ENCODE data around the gene TPGS1. TPM values are rescaled to one million over a fixed set of nuclear protein-coding genes. Genes with fewer than 3 reads are reported as not detected.

The TPGS1 gene
- total and polyA plus RNA-seq, 2 donors = 14.3 to 20.4 TPM

GRCh38 chr19:461721-462551 is 45.4 kb upstream of the TPGS1 start:
- no peaks in the 10 kb centered on the region for H3K4me1 ChIP-seq (ENCODE audit: control insufficient read depth in 2 of 2, insufficient read depth in 2 of 2, low read length in 2 of 2)
- WGBS = 9% methylated on average over 60 of the region's 60 CpGs
- no peak for DNase-seq (ENCODE audit: low read depth in 6 of 9, low spot score in 9 of 9)
- peaks cover 6 to 18% of the 10 kb centered on the region in 2 donors for H3K9me3 ChIP-seq (ENCODE audit: control insufficient read depth in 2 of 2, insufficient read depth in 1 of 2, low read length in 1 of 2)
- H3K27ac ChIP-seq (ENCODE audit: low read depth in 1 of 2, low read length in 1 of 2) = no peak overlapping the region
- no peaks in the 10 kb centered on the region for H3K36me3 ChIP-seq (ENCODE audit: control insufficient read depth in 2 of 2, insufficient read depth in 2 of 2, low read length in 1 of 2)
- peaks cover 39 to 48% of the 10 kb centered on the region in 2 donors for H3K27me3 ChIP-seq (ENCODE audit: control insufficient read depth in 2 of 2, insufficient read depth in 1 of 2, low read length in 1 of 2)
- no peak overlapping the region for H3K4me3 ChIP-seq (ENCODE audit: low read length in 2 of 2)

GRCh38 chr19:463483-464207 is 43.7 kb upstream of the TPGS1 start:
- Histone ChIP-seq H3K9me3 (ENCODE audit: control insufficient read depth in 2 of 2, insufficient read depth in 1 of 2, low read length in 1 of 2) (peaks cover 3% of the 10 kb centered on the region in 2 donors), H3K4me3 (ENCODE audit: low read length in 2 of 2) (no peak overlapping the region), H3K27ac (ENCODE audit: low read depth in 1 of 2, low read length in 1 of 2) (no peak overlapping the region), H3K27me3 (ENCODE audit: control insufficient read depth in 2 of 2, insufficient read depth in 1 of 2, low read length in 1 of 2) (peaks cover 39 to 47% of the 10 kb centered on the region in 2 donors), H3K36me3 (ENCODE audit: control insufficient read depth in 2 of 2, insufficient read depth in 2 of 2, low read length in 1 of 2) (no peaks in the 10 kb centered on the region), H3K4me1 (ENCODE audit: control insufficient read depth in 2 of 2, insufficient read depth in 2 of 2, low read length in 2 of 2) (no peaks in the 10 kb centered on the region)
- WGBS = 94% methylated on average over 35 of the region's 35 CpGs
- no peak for DNase-seq (ENCODE audit: low read depth in 6 of 9, low spot score in 9 of 9)

GRCh38 chr19:464208-464545 is 43.1 kb upstream of the TPGS1 start:
- peaks cover 0 to 2% of the 10 kb centered on the region in 2 donors for H3K9me3 ChIP-seq (ENCODE audit: control insufficient read depth in 2 of 2, insufficient read depth in 1 of 2, low read length in 1 of 2)
- WGBS = 98% methylated on average over 9 of the region's 9 CpGs
- no peaks in the 10 kb centered on the region for H3K4me1 ChIP-seq (ENCODE audit: control insufficient read depth in 2 of 2, insufficient read depth in 2 of 2, low read length in 2 of 2)
- no peak overlapping the region for H3K4me3 ChIP-seq (ENCODE audit: low read length in 2 of 2)
- DNase-seq (ENCODE audit: low read depth in 6 of 9, low spot score in 9 of 9) = no peak
- no peak overlapping the region for H3K27ac ChIP-seq (ENCODE audit: low read depth in 1 of 2, low read length in 1 of 2)
- no peaks in the 10 kb centered on the region for H3K36me3 ChIP-seq (ENCODE audit: control insufficient read depth in 2 of 2, insufficient read depth in 2 of 2, low read length in 1 of 2)
- peaks cover 39 to 42% of the 10 kb centered on the region in 2 donors for H3K27me3 ChIP-seq (ENCODE audit: control insufficient read depth in 2 of 2, insufficient read depth in 1 of 2, low read length in 1 of 2)

- Histone ChIP-seq H3K4me1 (ENCODE audit: control insufficient read depth in 2 of 2, insufficient read depth in 2 of 2, low read length in 2 of 2) (no peaks in the 10 kb centered on the region), H3K27ac (ENCODE audit: low read depth in 1 of 2, low read length in 1 of 2) (no peak overlapping the region), H3K9me3 (ENCODE audit: control insufficient read depth in 2 of 2, insufficient read depth in 1 of 2, low read length in 1 of 2) (no peaks in the 10 kb centered on the region), H3K36me3 (ENCODE audit: control insufficient read depth in 2 of 2, insufficient read depth in 2 of 2, low read length in 1 of 2) (no peaks in the 10 kb centered on the region), H3K4me3 (ENCODE audit: low read length in 2 of 2) (no peak overlapping the region), H3K27me3 (ENCODE audit: control insufficient read depth in 2 of 2, insufficient read depth in 1 of 2, low read length in 1 of 2) (peaks cover 29 to 32% of the 10 kb centered on the region in 2 donors)
- DNase-seq (ENCODE audit: low read depth in 6 of 9, low spot score in 9 of 9) = no peak
- WGBS = 96% methylated on average over 3 of the region's 3 CpGs
These were observed 42.1 kb upstream of the TPGS1 start for GRCh38 chr19:465056-465816.

GRCh38 chr19:467554-467953 is 39.7 kb upstream of the TPGS1 start:
- Histone ChIP-seq H3K4me1 (ENCODE audit: control insufficient read depth in 2 of 2, insufficient read depth in 2 of 2, low read length in 2 of 2) (no peaks in the 10 kb centered on the region), H3K27me3 (ENCODE audit: control insufficient read depth in 2 of 2, insufficient read depth in 1 of 2, low read length in 1 of 2) (peaks cover 6 to 16% of the 10 kb centered on the region in 2 donors), H3K4me3 (ENCODE audit: low read length in 2 of 2) (no peak overlapping the region), H3K27ac (ENCODE audit: low read depth in 1 of 2, low read length in 1 of 2) (no peak overlapping the region), H3K36me3 (ENCODE audit: control insufficient read depth in 2 of 2, insufficient read depth in 2 of 2, low read length in 1 of 2) (no peaks in the 10 kb centered on the region), H3K9me3 (ENCODE audit: control insufficient read depth in 2 of 2, insufficient read depth in 1 of 2, low read length in 1 of 2) (no peaks in the 10 kb centered on the region)
- DNase-seq (ENCODE audit: low read depth in 6 of 9, low spot score in 9 of 9) = no peak
- 91% methylated on average over 11 of the region's 11 CpGs for WGBS

- Histone ChIP-seq H3K9me3 (ENCODE audit: control insufficient read depth in 2 of 2, insufficient read depth in 1 of 2, low read length in 1 of 2) (no peaks in the 10 kb centered on the region), H3K4me3 (ENCODE audit: low read length in 2 of 2) (no peak overlapping the region), H3K36me3 (ENCODE audit: control insufficient read depth in 2 of 2, insufficient read depth in 2 of 2, low read length in 1 of 2) (no peaks in the 10 kb centered on the region), H3K4me1 (ENCODE audit: control insufficient read depth in 2 of 2, insufficient read depth in 2 of 2, low read length in 2 of 2) (no peaks in the 10 kb centered on the region), H3K27me3 (ENCODE audit: control insufficient read depth in 2 of 2, insufficient read depth in 1 of 2, low read length in 1 of 2) (peaks cover 0 to 6% of the 10 kb centered on the region in 2 donors), H3K27ac (ENCODE audit: low read depth in 1 of 2, low read length in 1 of 2) (no peak overlapping the region)
- WGBS = 89% methylated on average over 27 of the region's 27 CpGs
- no peak for DNase-seq (ENCODE audit: low read depth in 6 of 9, low spot score in 9 of 9)
These were observed 38.6 kb upstream of the TPGS1 start for GRCh38 chr19:468587-469256.

- 85% methylated on average over 7 of the region's 7 CpGs for WGBS
- Histone ChIP-seq H3K4me1 (ENCODE audit: control insufficient read depth in 2 of 2, insufficient read depth in 2 of 2, low read length in 2 of 2) (no peaks in the 10 kb centered on the region), H3K27me3 (ENCODE audit: control insufficient read depth in 2 of 2, insufficient read depth in 1 of 2, low read length in 1 of 2) (peaks cover 0 to 4% of the 10 kb centered on the region in 2 donors), H3K27ac (ENCODE audit: low read depth in 1 of 2, low read length in 1 of 2) (no peak overlapping the region), H3K4me3 (ENCODE audit: low read length in 2 of 2) (no peak overlapping the region), H3K36me3 (ENCODE audit: control insufficient read depth in 2 of 2, insufficient read depth in 2 of 2, low read length in 1 of 2) (no peaks in the 10 kb centered on the region), H3K9me3 (ENCODE audit: control insufficient read depth in 2 of 2, insufficient read depth in 1 of 2, low read length in 1 of 2) (no peaks in the 10 kb centered on the region)
- DNase-seq (ENCODE audit: low read depth in 6 of 9, low spot score in 9 of 9) = no peak
These were observed 37.5 kb upstream of the TPGS1 start for GRCh38 chr19:469833-470232.

- Histone ChIP-seq H3K4me3 (ENCODE audit: low read length in 2 of 2) (no peak overlapping the region), H3K27me3 (ENCODE audit: control insufficient read depth in 2 of 2, insufficient read depth in 1 of 2, low read length in 1 of 2) (peaks cover 0 to 4% of the 10 kb centered on the region in 2 donors), H3K9me3 (ENCODE audit: control insufficient read depth in 2 of 2, insufficient read depth in 1 of 2, low read length in 1 of 2) (no peaks in the 10 kb centered on the region), H3K36me3 (ENCODE audit: control insufficient read depth in 2 of 2, insufficient read depth in 2 of 2, low read length in 1 of 2) (no peaks in the 10 kb centered on the region), H3K27ac (ENCODE audit: low read depth in 1 of 2, low read length in 1 of 2) (no peak overlapping the region), H3K4me1 (ENCODE audit: control insufficient read depth in 2 of 2, insufficient read depth in 2 of 2, low read length in 2 of 2) (no peaks in the 10 kb centered on the region)
- no peak for DNase-seq (ENCODE audit: low read depth in 6 of 9, low spot score in 9 of 9)
- WGBS = 87% methylated on average over 20 of the region's 20 CpGs
These were observed 36.6 kb upstream of the TPGS1 start for GRCh38 chr19:470701-471100.

Data from thymus (tissue), 11 donors.